ENCODE data around the gene NKX1-2. TPM values are rescaled to one million over a fixed set of nuclear protein-coding genes. Genes with fewer than 3 reads are reported as not detected.

Gene NKX1-2
- not detected for total RNA-seq

DNA sequence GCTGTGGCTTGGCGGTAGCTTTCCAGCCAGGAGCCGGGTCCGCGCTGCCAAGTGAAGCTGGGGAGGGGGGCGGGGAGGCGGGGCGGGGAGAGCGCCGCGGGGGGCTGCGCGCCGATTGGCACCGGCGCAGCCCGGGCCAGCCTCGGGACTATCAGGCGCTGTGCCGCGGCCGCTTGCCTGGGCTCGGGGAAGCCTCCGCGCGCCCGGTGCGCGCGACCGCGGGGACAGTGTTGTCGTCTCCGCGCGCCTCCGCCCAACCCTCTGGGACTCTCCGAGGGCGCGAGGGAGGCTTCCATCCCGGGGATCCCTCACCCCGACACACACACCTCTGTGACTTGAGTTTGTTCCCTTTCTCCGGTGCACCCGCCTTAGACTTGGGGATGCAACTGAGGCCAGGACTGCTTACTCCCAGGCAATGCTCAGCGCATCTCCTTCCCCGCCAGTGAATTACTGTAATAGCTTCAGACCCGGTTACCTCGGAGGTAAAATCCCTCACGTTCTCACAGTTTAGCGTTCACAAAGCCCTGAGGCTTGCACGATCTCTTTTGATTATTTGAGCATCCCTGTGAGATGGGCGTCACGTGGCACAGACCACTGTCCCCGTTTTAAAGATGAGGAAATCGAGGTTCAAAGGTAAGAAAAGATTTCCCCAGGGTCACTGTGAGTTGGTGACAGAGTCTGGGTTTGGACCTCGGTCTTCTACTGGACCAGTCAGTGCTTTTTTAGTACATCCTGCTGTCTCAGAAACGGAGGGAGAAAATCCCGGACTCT lies at the start of gene NKX1-2:
Gene NKX1-2, minus strand, starts transcription at position 24 of the 771 bp plus-strand sequence. CDS start 92 bp downstream, outside the sequence.
- POLR2A ChIA-PET, result no interaction called here
- peaks cover 75% of the 10 kb centered on the region for H3K27me3 Mint-ChIP-seq
- H3K4me3 Mint-ChIP-seq, result peak within 1 kb of the TSS; percentile 23
- no peaks in the 10 kb centered on the region for H3K9me3 Mint-ChIP-seq (ENCODE audit: low read depth)
- H3K36me3 Mint-ChIP-seq (ENCODE audit: low read depth), result no peaks in the 10 kb centered on the region
- CTCF ChIA-PET, result interaction anchor here (1.4 to 1.9 kb wide), 3 partner anchors 10 to 373 kb away, joined by 3 to 5 read pairs (median 5); no protein-coding TSS in a partner anchor
- no peak within 1 kb of the TSS for H3K27ac Mint-ChIP-seq
- intact Hi-C loops (cut with DNase I, micrococcal nuclease), result no loop called here
- H3K4me1 Mint-ChIP-seq, result peaks cover 17% of the 10 kb centered on the region
- DNase-seq (peak; percentile 49), ATAC-seq (peak; percentile 49)

DNA sequence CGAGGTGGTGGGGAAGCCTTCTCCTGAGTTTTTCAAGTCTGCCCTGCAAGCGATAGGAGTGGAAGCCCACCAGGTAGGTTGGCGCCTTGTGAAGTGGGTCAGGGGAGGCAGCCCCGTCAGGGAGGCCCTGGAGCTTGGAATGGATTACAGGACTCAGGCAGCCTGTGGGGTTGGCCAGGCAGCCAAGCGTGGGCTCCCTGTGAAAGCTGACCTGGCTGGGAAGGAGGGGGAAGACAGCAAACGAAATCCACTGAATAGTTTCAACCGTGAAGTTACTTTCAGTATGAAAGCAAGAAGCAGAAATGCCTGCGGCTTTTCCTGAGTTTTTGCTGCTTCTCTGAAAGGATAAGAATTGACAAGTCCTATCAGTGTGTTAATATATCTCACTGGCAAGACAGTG lies 48.2 kb upstream of the NKX1-2 start:
- intact Hi-C loops (cut with DNase I, micrococcal nuclease), result no loop called here
- Mint-ChIP-seq H3K36me3 (ENCODE audit: low read depth) (peaks cover 20% of the 10 kb centered on the region), H3K9me3 (ENCODE audit: low read depth) (peaks cover 5% of the 10 kb centered on the region), H3K4me1 (peaks cover 6% of the 10 kb centered on the region), H3K27me3 (no peaks in the 10 kb centered on the region), H3K27ac (no peak overlapping the region), H3K4me3 (no peak overlapping the region)
- CTCF ChIA-PET, result no interaction called here
- ATAC-seq, result no peak
- no peak for DNase-seq
- POLR2A ChIA-PET, result no interaction called here

DNA sequence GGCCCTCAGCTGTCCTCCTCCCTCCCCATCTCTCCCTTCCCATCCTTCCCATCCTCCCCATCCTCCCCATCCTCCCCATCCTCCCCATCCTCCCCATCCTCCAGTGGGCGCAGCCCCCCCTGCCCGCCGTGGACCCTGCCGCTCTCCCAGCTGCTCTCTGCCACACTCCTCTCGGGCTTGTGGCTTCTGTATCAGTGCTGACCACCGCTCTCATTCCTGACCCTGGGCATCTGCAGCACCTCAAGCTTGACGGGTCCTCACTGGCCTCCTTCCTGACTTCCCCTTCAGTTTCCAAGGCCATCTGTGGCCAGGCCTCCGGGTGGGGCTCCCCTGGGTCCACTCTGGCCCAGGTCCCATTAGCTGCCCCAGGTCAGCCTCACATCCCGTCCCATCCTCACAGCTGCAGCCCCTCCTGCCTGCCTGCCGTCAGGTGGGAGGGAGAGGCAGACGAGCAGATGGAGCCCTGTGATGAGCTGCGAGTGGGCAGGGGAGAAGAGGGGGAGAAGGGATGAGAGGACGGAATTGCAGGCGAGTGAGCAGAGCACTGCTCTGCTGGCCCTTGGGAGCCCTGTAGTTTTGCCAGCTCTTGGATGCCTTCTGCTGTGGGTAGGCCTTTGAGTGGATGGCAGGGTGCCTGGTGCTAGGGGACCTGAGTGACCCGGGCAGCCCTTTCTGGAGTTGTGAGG lies 47.5 kb upstream of the NKX1-2 start:
- CTCF ChIA-PET, result no interaction called here
- H3K36me3 Mint-ChIP-seq (ENCODE audit: low read depth), result peaks cover 20% of the 10 kb centered on the region
- ATAC-seq (no peak), DNase-seq (no peak)
- POLR2A ChIA-PET, result no interaction called here
- peaks cover 5% of the 10 kb centered on the region for H3K9me3 Mint-ChIP-seq (ENCODE audit: low read depth)
- no peak overlapping the region for H3K27ac Mint-ChIP-seq
- no peak overlapping the region for H3K4me3 Mint-ChIP-seq
- H3K27me3 Mint-ChIP-seq, result no peaks in the 10 kb centered on the region
- peaks cover 6% of the 10 kb centered on the region for H3K4me1 Mint-ChIP-seq
- intact Hi-C loops (cut with DNase I, micrococcal nuclease), result no loop called here

DNA sequence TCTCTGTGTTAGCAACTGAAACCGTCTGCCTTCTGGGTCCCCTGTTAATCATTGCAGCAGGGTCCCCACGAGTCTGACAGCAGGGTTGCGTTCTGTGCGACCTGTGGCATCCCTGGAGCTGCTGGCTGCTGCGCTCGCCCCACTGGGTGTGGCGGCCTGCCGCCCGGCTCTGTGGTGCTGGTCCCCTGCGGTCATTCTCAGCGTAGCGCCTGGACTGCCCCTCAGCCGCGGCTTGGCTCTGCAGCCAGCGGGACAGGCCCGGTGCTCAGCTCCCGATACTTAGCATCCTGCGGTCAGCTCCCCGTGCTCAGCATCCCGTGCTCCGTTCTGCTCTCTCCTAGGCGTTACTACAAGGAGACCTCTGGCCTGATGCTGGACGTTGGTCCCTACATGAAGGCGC lies 46.8 kb upstream of the NKX1-2 start:
- ATAC-seq, result no peak
- Mint-ChIP-seq H3K4me1 (peaks cover 6% of the 10 kb centered on the region), H3K27me3 (no peaks in the 10 kb centered on the region), H3K36me3 (ENCODE audit: low read depth) (peaks cover 15% of the 10 kb centered on the region), H3K27ac (no peak overlapping the region), H3K9me3 (ENCODE audit: low read depth) (peaks cover 5% of the 10 kb centered on the region), H3K4me3 (no peak overlapping the region)
- CTCF ChIA-PET, result no interaction called here
- intact Hi-C loops (cut with DNase I, micrococcal nuclease), result no loop called here
- DNase-seq, result no peak
- POLR2A ChIA-PET, result no interaction called here

DNA sequence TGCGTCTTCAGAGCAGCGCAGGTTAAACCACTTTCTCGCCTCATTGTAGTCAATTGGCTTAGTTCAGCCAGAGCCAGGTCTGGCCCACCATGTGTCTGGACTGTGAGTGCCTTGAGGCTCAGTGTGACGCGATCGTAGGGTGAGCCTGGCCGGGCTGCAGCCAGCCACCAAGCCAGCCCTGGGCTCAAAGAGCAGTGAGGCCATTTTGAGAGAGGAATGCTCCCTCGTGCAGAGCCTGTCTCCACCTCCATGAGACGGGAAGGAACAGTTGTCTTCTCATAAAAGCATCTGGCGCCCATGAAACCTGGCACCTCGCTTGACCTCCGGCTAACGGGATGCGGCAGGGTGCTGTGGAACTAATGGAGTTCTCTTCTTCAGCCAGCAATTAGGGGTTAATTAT lies 46.3 kb upstream of the NKX1-2 start:
- H3K4me1 Mint-ChIP-seq, result peaks cover 6% of the 10 kb centered on the region
- intact Hi-C loops (cut with DNase I, micrococcal nuclease), result no loop called here
- ATAC-seq (no peak), DNase-seq (no peak)
- peaks cover 12% of the 10 kb centered on the region for H3K36me3 Mint-ChIP-seq (ENCODE audit: low read depth)
- H3K27me3 Mint-ChIP-seq, result no peaks in the 10 kb centered on the region
- peaks cover 5% of the 10 kb centered on the region for H3K9me3 Mint-ChIP-seq (ENCODE audit: low read depth)
- ChIA-PET POLR2A (no interaction called here), CTCF (no interaction called here)
- H3K27ac Mint-ChIP-seq, result no peak overlapping the region
- no peak overlapping the region for H3K4me3 Mint-ChIP-seq

DNA sequence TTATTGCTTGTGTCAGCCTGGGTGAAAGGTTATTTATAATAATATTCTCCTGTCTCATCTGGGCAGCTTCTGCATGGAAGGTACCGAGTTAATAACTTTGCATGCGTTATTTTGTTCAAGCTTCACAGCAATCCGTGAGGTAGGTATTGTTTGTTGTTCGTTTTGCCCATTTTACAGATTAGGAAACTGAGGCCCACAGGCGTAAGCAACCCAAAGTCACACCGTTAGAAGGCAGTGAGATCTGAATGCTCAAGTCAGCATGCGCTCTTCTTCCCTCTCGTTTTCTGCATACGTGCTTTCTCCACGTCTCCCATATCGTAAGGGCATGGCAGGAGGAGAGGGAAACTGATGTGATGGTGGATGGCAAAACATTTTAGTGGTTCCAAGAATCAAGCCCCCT lies 45.9 kb upstream of the NKX1-2 start:
- POLR2A ChIA-PET, result no interaction called here

DNA sequence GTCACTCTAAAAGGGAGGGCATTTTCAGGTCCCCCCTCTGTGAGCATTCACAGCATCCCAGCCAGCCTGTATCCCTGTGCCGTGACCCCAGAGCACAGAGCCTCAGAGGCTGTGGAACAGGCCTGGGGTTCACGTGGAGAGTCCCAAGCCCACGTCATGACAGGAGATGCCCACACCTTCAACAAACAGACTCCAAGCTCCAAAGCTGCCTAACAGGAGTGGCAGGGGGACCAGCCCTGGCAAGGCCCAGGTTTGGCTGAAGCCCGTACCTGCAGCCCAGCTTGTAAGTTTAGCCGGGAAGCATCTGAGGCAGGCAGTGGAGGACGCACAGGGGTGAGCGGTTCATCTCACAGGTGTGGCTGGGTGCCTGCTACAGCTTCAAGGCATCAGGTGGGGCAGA lies 45.3 kb upstream of the NKX1-2 start:
- DNase-seq (no peak), ATAC-seq (no peak)
- Mint-ChIP-seq H3K4me1 (peaks cover 3% of the 10 kb centered on the region), H3K27ac (no peak overlapping the region), H3K36me3 (ENCODE audit: low read depth) (peaks cover 4% of the 10 kb centered on the region), H3K4me3 (no peak overlapping the region), H3K9me3 (ENCODE audit: low read depth) (no peaks in the 10 kb centered on the region), H3K27me3 (no peaks in the 10 kb centered on the region)
- CTCF ChIA-PET, result interaction anchor here (0.5 kb wide), 1 partner anchor 357 kb away, joined by 3 read pairs; no protein-coding TSS in a partner anchor
- intact Hi-C loops (cut with DNase I, micrococcal nuclease), result no loop called here
- POLR2A ChIA-PET, result interaction anchor here (0.5 kb wide), 1 partner anchor 18 kb away, joined by 4 read pairs; no protein-coding TSS in a partner anchor

More for the DNA sequence above, 45.9 kb upstream of the NKX1-2 start:
- Mint-ChIP-seq H3K4me1 (peaks cover 4% of the 10 kb centered on the region), H3K36me3 (ENCODE audit: low read depth) (peaks cover 7% of the 10 kb centered on the region), H3K27me3 (no peaks in the 10 kb centered on the region), H3K27ac (no peak overlapping the region), H3K4me3 (no peak overlapping the region), H3K9me3 (ENCODE audit: low read depth) (peaks cover 1% of the 10 kb centered on the region)
- ATAC-seq (no peak), DNase-seq (no peak)
- CTCF ChIA-PET, result no interaction called here
- intact Hi-C loops (cut with DNase I, micrococcal nuclease), result no loop called here

DNA sequence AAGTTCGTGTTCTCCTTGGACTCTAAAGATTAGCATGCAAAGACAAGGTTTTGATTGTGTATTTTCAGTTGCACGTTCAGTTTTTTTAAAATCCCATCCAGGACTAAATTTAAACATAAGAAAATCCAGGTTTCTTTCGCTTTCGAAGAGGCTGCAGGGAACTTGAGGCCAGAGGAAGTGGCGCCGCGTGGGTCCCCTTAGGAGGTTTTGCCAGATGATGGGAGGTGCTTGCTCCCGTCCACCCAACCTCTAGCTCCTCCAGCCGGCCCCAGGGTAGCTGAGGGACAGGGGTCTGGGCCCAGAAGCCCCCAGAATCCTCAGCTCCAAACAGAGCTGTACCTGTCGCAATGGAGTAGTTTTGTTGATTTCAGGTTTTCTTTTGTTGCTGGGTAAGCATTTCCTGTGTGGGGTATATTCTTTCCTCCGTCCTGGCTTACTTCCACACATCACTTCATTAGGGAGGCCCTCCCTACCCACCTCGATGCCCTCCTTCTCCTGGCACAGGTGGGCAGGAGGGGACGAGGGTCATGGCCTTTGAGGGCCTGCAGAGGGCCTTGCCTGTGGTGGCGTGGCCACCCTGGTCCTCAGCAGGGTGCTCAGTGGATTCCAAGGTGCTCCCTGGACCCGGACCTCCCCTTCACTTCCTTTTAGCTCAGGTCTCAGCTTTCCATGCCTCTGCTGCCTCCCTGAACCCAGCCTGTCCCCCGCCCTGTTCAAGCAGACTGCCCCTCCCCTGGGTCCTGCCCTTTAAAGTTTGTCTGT lies 44.4 kb upstream of the NKX1-2 start:
- Mint-ChIP-seq H3K36me3 (ENCODE audit: low read depth) (no peaks in the 10 kb centered on the region), H3K27ac (no peak overlapping the region), H3K4me3 (no peak overlapping the region), H3K27me3 (no peaks in the 10 kb centered on the region), H3K9me3 (ENCODE audit: low read depth) (no peaks in the 10 kb centered on the region), H3K4me1 (peaks cover 3% of the 10 kb centered on the region)
- ATAC-seq, result no peak
- ChIA-PET POLR2A (no interaction called here), CTCF (interaction anchor here (0.7 kb wide), 1 partner anchor 942 kb away, joined by 3 read pairs; no protein-coding TSS in a partner anchor)
- peak; percentile 18 for DNase-seq
- intact Hi-C loops (cut with DNase I, micrococcal nuclease), result no loop called here

DNA sequence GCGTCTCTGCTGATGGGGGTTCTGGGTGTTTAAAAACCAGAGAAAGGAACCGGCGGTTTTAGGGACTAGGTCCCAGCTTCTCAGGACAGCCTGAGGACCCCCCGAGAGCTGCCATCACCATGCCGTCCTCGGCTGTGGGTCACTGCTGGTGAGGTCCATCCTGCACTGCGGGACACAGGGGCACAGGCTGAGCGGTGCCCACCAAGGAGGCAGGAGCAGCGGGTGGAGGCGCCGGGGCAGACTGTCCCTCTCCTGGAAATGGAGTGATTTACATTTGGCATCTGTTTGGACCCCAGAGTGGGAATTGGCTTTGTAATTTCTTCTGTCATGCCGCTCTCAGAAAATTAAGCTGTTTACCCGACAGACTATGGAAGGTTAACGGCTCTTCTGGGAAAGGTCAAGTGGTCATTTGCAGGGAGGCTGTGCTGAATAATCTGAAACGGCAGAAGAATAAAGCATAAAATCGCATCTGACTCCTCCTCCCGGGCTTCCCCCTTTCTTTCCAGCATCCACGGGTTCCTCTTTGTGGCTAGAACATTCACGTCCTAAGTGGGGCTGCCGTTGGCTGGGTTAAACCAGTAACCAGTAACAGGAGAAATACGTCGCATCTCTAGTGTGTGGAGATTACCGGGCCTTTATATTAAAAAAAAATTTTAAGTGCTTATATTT lies 43.5 kb upstream of the NKX1-2 start:
- Mint-ChIP-seq H3K4me1 (peaks cover 3% of the 10 kb centered on the region), H3K36me3 (ENCODE audit: low read depth) (peaks cover 4% of the 10 kb centered on the region), H3K4me3 (no peak overlapping the region), H3K27me3 (no peaks in the 10 kb centered on the region), H3K27ac (no peak overlapping the region), H3K9me3 (ENCODE audit: low read depth) (no peaks in the 10 kb centered on the region)
- ChIA-PET POLR2A (no interaction called here), CTCF (interaction anchor here (0.6 kb wide), 1 partner anchor 75 kb away, joined by 3 read pairs; the partner anchor contains the start of gene OAT)
- intact Hi-C loops (cut with DNase I, micrococcal nuclease), result no loop called here
- no peak for ATAC-seq
- no peak for DNase-seq

DNA sequence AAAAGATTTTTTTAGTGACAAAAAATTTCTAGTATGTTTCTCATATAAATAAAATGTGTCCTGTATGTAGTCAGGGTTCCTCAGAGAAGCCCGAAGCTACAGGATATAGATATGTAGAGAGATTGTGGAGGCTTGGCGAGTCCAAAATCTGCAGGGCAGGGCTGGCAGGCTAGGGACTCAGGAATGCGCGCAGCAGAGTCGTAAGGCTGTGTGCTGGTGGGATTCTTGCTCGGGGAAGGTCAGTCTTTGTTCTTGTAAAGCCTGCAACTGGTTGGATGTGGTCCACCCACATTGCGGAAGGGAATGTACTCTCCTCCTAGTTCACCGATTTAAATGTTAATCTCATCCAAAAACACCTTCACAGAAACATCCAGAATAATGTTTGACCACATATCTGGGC lies 42.4 kb upstream of the NKX1-2 start:
- DNase-seq (no peak), ATAC-seq (no peak)
- Mint-ChIP-seq H3K27me3 (no peaks in the 10 kb centered on the region), H3K4me3 (no peak overlapping the region), H3K36me3 (ENCODE audit: low read depth) (peaks cover 6% of the 10 kb centered on the region), H3K9me3 (ENCODE audit: low read depth) (no peaks in the 10 kb centered on the region), H3K4me1 (peaks cover 3% of the 10 kb centered on the region), H3K27ac (no peak overlapping the region)
- CTCF ChIA-PET, result no interaction called here
- intact Hi-C loops (cut with DNase I, micrococcal nuclease), result no loop called here
- POLR2A ChIA-PET, result no interaction called here

DNA sequence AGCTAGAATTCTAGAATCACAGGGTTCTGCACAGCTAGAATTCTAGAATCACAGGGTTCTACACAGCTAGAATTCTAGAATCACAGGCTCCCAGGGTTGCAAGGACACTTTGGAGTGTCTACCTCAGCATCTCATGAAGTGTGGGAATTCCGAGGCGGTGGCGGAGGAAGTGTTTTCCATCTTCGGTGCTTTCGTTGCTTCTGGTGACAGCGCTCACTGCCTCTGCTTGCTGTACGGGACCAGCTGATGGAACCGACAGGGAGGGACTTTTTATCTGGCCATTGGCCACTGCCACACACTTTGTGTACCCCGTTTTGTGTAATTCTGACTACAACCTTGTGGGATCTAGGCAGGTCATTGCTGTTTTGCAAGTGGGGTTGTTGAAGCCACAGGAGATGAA lies 41.3 kb upstream of the NKX1-2 start:
- Mint-ChIP-seq H3K9me3 (ENCODE audit: low read depth) (peaks cover 2% of the 10 kb centered on the region), H3K27me3 (no peaks in the 10 kb centered on the region), H3K4me1 (peaks cover 3% of the 10 kb centered on the region), H3K27ac (no peak overlapping the region), H3K36me3 (ENCODE audit: low read depth) (peaks cover 9% of the 10 kb centered on the region), H3K4me3 (no peak overlapping the region)
- no peak for ATAC-seq
- ChIA-PET CTCF (no interaction called here), POLR2A (no interaction called here)
- no peak for DNase-seq
- intact Hi-C loops (cut with DNase I, micrococcal nuclease), result no loop called here
